GM20431 (cell line): ENCODE results near the gene SEPTIN5.

ENCODE experiments used
- in situ Hi-C: fragments of 300-500 bp; cut with MseI, MboI; formaldehyde crosslinking; loops from one replicate; pipeline ENCODE4 v1.15.0; 2020; ENCODE audit warnings: low sequenced_read_pairs; ENCODE audit not compliant: unreplicated experiment

SEPTIN5 gene

GRCh38 chr22:19743651-19744050 lies 29.3 kb downstream of the SEPTIN5 start:
- in situ Hi-C loops = no loop called here

- in situ Hi-C loops = no loop called here
These were observed 30.2 kb downstream of the SEPTIN5 start for GRCh38 chr22:19744350-19745006.

DNA sequence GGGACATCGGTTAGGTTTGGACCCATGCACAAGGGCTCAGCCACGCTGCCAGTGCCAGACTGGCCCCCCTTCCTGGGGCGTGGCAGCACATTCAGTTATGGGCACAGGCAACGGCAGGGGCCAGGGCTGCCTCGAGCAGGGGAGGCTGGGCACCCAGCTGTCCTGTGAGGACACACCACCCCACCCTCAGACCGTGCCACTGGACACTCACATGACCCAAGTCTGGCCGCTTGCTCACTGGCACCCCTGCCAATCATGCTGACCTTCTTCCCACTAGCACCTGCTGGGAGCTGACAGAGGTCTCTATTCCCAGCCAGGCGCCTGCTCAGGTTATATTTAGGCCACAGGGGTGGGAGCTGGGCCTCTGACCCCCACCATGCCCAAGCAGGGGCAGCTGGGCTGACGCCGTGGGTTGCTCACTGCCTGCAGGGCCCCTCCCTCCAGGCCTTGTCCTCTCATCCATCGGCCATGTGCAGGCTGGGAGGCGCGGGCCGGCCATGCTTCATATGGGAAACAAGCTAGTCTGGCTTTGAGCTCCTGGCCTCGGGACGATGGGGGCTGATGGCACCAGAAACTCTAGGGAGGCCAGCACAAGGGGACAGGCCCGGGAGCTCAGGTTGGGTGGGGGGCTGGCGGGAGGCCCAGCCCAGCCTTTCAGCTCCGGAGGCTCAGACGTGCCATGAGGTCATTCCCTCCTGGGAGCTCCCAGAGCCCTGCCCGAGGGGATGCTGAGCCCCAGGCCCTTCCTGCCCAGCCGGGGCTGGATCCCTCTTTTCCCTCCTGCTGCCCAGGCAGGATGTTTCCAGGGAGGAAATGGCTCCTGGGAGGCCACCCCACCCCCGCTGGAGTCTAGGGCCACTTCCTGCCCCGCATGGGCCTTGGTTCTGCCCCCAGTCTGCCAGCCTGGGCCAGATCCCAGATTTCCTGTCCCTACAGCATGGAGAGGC lies 31.1 kb downstream of the SEPTIN5 start:
- in situ Hi-C loops = no loop called here

GRCh38 chr22:19746726-19747125 lies 32.4 kb downstream of the SEPTIN5 start:
- in situ Hi-C loops = no loop called here

GRCh38 chr22:19747551-19747950 lies 33.2 kb downstream of the SEPTIN5 start:
- in situ Hi-C loops = no loop called here

GRCh38 chr22:19748139-19748538 lies 33.8 kb downstream of the SEPTIN5 start:
- in situ Hi-C loops = no loop called here

- in situ Hi-C loops = no loop called here
These were observed 34.8 kb downstream of the SEPTIN5 start for GRCh38 chr22:19748991-19749664.

- in situ Hi-C loops = no loop called here
These were observed 35.6 kb downstream of the SEPTIN5 start for GRCh38 chr22:19749876-19750275.

DNA sequence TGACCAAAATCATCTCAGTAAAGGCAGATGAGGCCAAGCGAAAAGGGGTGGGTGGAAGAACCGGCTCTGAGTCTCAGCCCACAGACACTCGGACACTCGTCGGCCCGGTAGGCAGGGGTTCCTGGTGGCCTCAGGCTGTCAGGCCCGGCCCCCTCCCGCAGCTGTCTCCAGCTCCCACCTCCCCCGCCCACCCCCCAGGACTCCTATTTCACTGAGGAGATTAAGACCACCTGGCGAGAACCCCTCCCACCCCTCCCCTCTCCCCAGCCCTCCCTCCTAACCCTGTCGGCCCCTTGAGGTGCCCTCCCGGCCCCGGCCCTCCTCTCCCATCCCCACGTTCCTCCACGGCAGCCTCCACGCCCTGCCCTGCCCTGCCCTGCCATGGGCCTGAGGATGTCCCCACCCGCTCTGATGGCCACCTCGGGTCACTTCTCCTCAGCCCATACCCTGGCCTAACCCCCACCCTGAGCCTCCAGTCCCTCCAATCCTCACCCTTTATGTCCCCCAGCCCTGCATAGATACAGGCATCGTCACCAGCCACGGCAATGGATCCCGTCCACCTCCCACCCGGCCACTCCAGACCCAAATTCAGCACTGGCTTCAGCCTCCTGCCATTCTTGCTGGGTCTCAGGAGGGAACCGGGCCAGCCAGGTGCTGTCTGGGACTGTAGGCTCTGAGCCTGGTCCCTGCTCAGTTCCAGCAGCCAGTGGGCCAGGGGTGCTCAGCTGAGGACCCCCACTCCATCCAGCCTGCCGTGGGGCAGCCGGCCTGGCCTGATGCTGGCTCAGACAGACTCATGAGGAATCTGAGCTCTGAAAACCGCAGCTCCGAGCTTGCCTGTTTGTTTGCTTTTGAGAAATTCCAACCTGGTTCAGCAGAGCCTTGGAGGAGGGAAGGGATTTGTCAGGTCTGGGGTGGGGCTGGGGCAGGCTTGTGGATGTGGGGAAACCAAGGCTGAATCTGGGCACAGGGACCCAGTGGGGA lies 36.5 kb downstream of the SEPTIN5 start:
- in situ Hi-C loops = no loop called here

DNA sequence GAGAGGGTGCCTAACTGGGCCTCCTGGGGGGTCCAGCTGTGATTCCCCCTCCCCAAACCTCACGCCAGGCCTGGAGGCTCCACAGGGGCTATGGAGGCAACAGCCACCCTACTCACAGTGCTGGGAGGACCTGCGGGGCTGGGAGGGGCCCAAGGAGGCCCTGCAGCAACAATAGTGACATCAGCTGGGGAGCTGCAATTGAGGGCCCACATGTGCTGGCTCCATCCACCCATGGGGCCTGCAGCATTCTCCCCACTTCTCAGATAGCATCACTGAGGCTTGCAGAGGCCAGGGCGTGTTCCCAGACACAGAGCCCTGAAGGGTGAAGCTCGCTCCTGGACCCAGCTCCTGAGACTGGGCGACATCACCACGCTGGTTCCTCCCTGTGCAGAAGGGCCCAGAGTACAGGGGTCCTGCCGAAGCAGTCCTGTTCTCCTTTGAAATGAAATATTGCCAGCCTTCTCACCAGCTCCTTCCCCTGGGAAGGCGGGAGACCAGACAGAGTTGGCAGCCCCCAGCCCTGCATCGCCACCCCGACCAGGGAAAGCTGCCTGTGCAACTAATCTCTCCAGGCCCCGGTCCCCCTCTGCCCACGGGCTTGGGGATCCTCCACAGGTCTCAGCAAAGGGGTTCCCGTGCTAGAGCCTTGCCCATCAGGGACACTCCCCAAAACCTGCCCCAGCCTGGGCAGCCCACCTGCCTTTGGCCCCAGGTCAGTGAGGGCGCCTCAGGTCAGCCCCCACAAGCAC lies 37.4 kb downstream of the SEPTIN5 start:
- in situ Hi-C loops = no loop called here

GRCh38 chr22:19753090-19753842 lies 39.0 kb downstream of the SEPTIN5 start:
- in situ Hi-C loops = no loop called here

- in situ Hi-C loops = no loop called here
These were observed 39.8 kb downstream of the SEPTIN5 start for GRCh38 chr22:19753996-19754700.

GRCh38 chr22:19754701-19755144 lies 40.4 kb downstream of the SEPTIN5 start:
- in situ Hi-C loops = no loop called here

GRCh38 chr22:19755145-19755710 lies 40.9 kb downstream of the SEPTIN5 start:
- in situ Hi-C loops = no loop called here

DNA sequence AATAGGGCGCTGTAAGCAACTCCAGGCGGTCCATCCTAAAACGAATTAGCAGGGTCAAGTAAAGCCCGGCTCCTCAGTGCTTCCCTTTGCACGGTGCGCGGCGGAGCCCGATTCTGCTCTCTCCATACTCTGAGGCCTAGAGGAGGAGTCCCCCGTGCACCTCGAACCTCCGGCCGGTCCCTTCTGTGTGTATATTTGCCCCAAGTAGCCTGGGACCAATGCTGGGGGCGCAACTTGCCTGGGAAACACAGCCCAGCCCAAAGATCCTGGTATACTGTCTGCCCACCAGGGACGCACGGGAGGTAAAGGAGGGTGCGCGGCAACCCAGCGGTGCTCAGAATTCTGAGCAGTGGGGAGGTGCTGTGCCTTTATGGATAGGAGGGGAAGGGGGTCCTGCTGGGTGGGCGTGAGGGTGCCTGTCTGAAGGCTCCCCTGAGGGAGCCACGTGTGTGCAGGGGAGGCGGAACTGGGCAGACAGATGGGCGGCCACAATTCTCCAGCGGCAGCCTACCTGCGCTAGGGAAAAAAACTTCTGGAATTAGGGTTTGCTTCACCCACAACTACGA lies 41.5 kb downstream of the SEPTIN5 start:
- in situ Hi-C loops = no loop called here

DNA sequence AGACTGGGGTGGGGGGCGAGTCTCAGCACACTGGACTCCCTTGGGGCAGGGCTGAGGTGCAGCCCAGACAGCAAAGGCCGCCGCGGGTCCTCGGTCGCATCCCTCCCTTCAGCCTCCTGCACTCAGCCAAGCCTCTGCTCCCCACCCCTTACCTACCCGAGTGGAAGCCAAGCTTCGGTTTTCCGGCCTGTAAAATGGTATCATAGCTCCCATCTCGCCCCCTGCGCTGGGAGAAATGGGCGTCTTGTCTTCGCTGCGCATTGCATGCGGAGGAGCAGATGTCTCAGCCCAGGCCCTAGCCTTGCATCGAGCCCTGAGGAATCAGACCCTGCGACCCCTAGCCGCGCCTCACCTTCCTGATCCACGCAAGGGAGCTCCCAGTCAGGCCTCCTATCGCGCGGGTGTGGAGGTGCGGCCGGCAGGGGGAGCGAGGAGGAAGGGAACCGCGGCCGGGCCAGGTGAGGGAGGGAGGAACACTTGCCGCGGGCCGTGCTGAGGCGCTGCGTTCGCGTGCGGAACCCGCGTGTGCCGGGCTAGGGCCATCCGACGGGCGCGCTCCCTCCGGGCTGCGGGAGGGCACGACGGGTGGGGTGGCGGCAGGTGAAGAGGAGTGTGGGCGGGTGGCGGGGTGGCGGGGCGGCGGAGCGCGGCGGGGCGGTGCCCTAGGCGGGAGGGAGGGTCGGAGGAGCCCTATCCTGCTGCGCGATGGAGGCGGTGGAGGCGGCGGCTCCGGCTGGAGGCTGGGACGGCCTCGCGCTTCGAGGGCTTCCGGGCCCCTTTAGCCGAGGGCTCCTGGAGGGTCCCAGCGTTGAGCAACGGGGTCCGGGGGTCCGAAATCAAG lies 42.2 kb downstream of the SEPTIN5 start:
- in situ Hi-C loops = no loop called here
